Activated naive CD4-positive, alpha-beta T cell (primary cell): Measurements from ENCODE around the gene FAM163A.
"Not testable (repeated sequence)": the region's sequence is repeated elsewhere in the genome, so short reads cannot be mapped to it uniquely, and the experiment has no call there.

Source experiments
- DNase-seq, 4 experiments: peaks; one replicate each; lab custom pipeline; 2025; lab: John Stamatoyannopoulos, UW

Gene FAM163A

DNA sequence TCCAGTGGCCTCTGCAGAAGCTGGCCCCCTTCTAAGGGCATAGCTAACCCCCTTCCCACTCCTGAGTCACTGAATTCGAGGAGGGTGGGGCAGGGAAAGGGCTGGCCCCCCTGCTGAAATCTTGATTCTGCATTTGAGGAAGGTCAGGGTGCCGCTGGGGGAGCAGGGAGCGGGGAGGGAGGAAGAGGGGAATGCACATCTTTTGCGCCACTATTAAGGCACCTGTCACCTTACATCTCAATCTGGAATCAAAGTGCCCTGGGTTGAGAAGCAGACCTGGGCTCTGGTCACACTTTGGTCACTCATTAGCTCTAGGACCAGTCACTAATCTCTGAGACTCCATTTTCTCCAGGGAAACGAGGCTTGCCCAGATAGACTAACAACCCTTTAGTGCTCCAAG is 72.5 kb downstream of the FAM163A start:
- no peak for DNase-seq

GRCh38 chr1:179816196-179816960 is 73.3 kb downstream of the FAM163A start:
- DNase-seq = no peak

DNA sequence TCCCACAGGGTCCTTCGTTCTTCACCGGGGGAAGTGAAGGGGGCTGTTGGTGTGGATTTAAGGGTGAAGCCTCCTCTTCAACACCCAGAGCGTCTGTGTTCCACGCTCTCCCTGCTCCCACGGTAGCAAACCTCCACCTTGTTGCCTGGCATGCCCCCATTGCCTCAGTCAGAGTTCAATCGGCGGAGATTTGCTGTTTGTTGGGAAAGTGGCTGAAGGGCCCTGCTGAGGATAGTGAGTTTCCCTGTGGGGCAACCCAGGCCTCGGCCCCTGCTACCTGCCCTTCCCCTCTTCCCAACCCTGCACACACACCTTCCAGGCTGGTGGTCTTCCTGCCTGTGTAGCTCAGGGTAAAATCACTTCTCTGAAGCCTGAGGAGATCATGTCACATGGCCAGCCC is 74.0 kb downstream of the FAM163A start:
- no peak for DNase-seq

GRCh38 chr1:179817789-179818188 is 74.7 kb downstream of the FAM163A start:
- no peak for DNase-seq

DNA sequence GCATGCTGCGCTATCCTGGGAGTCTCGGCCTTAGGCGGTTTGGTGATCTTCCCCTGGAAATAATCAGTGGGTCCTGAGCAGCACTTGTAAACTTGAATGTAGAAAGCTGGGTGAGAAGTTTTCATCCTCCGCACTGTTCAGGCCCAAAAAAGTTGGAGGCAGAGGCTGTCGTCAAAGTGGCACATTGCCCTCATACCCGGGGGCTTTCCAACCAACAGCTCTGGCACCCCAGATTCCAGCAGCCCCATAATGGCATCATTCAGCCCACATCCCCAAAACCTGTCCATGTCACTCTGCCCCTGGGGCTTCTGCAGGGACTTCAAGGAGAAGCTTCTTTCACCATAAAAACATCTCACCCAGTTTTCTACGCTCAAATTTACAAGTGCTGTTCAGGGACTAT is 75.2 kb downstream of the FAM163A start:
- no peak for DNase-seq

DNA sequence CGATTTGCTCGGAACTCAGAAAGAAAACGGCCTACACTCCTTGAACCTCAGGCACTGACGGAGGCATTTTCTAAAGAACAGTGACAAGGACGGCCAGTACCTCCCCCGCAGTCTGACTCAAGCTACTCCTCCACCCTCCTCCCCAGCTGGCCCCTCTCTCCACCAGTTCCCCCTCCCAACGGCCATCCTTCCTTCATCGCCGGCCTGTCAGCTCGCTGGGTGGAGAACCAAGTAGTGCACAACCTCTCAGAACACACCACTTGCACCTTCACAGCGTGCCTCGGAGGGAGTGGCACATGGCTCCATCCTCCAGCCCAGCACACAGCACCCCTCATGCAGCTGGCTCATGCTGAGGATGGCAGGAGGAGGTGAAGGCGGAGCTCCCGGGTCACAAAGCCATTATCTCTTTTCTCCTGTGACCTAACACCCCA is 75.7 kb downstream of the FAM163A start:
- DNase-seq = no peak

GRCh38 chr1:179820226-179820970 is 77.3 kb downstream of the FAM163A start:
- DNase-seq = no peak

GRCh38 chr1:179821524-179821923 is 78.4 kb downstream of the FAM163A start:
- no peak for DNase-seq

- DNase-seq = no peak
These were observed 79.0 kb downstream of the FAM163A start for GRCh38 chr1:179822065-179822464.

DNA sequence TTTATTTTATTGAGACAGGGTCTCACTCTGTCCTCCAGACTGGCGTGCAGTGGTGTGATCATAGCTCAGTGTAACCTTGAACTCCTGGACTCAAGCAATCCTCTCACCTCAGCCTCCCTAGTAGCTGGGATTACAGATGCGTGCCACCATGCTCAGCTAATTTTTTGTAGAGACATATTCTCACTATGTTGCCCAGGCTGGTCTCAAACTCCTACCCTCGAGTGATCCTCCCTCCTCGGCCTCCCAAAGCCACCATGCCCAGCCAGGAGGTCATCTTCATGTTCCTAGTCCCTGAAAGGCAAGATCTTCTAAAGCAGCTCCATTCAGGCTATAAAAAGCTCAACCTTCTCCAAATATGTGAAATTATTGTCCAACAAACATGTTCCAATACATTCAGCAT is 80.6 kb downstream of the FAM163A start:
- DNase-seq = no peak

DNA sequence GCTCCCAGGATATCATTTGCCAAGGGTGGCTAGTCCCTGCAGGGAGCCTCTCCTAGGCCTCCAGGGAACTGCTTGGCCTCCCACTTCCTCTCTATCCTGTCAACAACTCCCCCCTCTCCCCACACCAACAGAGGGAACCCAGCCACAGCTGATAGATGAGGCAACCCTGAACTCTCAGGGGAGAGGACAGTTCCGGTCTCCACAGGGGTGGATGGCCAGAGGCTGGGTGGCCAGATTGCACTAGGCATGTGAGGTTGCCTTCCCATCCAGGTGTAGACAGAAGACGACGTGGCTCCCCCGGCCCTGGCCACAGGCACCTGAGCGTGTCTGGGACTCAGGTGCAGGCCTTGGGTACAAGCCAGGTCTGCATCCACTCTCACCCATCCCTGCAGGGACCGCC is 81.2 kb downstream of the FAM163A start:
- no peak for DNase-seq

GRCh38 chr1:179825206-179825605 is 82.1 kb downstream of the FAM163A start:
- no peak for DNase-seq

- no peak for DNase-seq
These were observed 82.8 kb downstream of the FAM163A start for GRCh38 chr1:179825798-179826460.

DNA sequence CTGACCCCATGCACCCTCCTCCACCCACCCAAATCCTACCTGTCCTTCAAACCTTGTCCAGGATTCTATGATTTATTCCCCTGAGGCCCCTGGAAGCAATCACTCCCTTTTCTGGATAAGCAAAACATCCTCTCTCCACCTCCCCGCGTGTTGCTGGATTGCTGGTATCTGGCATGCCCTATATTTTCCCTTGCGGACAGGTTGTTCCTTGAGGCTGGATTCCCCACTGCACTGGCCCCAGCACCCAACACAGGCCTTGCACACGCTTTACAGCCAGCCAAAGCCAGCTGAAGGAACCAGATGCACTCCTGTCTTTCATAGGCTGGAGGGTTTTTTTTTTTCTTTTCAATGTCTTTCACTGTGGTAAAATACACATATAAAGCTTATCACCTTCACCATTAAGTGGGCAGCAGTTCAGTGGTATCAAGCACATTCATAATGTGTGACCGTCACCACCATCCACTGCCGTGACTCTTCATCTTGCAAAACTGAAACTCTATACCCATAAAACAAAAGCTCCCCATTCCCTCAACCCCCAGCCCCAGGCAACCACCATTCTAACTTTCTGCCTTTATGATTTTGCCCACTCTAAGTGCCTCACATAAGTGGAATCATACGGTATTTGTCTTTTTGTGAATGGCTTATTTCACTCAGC is 83.7 kb downstream of the FAM163A start:
- DNase-seq = no peak

DNA sequence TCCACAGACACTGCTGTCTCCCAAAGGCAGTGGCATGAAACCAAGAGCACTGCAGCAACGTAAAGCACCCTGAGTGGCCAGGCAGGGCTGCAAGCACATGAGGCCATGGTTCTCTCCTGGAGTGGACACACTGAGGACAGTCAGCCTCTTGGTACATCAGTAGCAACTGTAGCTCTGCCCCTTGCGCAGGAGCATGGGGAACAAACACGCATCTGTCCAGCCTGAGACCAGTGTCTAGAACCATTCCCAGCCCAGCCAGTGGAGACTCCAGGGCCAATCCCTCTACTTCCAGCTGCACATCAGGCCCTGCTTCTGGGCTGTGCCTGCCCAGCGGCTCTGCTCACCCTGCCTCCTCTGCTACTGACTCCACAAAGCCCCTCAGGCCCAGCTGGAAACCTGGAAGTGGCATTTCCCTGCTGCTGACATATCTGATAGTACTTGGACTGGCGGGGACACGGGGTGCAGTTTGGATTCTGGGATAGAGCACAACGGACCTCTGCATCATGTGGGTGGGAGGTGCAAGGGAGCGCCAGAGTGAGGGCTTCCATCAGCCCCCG is 85.5 kb downstream of the FAM163A start:
- DNase-seq = no peak

DNA sequence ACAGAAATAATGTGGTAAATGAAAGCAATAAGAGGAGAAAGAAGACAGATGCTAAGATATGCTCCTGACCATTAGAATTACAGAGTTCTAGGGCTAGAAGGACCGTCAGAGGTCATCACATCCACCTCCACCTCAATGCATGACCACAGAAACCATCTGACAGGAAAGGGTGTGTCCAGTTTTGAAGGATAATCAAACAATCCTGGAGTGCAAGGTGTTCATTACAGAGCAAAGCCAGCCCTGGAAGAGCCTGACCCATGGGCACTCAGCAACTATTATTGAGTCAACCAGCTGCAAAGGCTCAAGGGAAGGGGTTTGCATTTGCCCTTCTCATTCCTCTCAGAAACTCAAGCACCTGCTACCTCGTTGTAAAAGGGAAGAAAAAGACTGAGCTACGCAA is 88.1 kb downstream of the FAM163A start:
- no peak for DNase-seq

GRCh38 chr1:179831852-179832699 is 89.0 kb downstream of the FAM163A start:
- DNase-seq = peak in 1 of 4 experiments; percentile 11

DNA sequence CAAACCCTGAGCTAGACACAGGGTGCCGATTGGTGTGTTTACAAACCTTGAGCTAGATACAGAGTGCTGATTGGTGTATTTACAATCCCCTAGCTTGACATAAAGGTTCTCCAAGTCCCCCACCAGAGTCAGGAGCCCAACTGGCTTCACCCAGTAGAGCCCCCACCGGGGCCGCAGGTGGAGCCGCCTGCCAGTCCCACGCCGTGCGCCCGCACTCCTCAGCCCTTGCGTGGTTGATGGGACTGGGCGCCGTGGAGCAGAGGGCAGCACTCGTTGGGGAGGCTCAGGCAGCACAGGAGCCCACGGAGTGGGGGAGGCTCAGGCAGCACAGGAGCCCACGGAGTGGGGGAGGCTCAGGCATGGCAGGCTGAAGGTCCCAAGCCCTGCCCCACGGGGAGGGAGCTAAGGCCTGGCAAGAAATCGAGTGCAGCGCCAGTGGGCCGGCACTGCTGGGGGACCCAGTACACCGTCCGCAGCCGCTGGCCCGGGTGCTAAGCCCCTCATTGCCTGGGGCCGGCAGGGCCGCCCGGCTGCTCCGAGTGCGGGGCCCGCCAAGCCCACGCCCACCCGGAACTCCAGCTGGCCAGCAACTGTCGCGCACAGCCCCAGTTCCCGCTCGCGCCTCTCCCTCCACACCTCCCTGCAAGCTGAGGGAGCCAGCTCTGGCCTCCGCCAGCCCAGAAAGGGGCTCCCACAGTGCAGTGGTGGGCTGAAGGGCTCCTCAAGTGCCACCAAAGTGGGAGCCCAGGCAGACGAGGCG is 93.8 kb downstream of the FAM163A start:
- not testable (repeated sequence) for DNase-seq

DNA sequence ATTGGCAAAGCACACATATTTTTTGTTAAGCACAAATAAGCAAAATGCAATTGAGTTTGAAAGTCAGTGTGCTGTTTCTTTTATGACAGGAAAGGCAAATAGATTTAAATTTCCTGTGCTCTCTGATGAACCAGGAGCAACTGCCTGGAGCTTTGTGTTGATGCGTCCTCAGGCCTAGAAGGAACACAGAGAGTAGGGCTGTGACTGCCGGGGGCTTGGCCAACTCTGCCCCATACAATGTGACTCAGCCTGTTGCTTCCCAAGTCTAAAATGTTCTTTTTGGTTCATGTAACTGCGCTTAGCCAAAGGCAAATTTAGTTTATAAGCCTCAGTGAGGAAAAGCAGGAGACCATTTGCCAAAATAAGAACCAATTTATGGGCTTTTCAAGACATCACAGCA is 97.0 kb downstream of the FAM163A start:
- DNase-seq = no peak

DNA sequence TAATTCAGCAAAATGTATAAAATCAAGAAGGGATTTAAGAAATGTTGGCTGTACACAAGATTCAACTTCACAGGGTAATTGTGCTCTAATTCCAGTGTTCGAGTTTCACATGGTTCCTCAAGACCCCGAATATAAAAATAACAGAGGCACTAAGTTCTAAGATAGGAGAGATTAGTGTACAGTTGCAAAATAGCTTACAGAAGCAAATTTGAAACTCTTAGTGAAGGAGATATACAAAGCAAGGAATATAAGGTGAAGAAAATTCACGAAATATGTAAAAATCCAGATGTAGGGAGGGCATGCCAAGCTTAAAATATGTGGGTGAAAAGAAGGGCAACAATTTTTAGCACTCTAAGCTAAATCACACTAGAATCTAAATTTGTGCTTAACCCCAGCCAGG is 105.1 kb downstream of the FAM163A start:
- DNase-seq = no peak
